ENCODE measurements around the gene BRI3.

BRI3 gene

DNA sequence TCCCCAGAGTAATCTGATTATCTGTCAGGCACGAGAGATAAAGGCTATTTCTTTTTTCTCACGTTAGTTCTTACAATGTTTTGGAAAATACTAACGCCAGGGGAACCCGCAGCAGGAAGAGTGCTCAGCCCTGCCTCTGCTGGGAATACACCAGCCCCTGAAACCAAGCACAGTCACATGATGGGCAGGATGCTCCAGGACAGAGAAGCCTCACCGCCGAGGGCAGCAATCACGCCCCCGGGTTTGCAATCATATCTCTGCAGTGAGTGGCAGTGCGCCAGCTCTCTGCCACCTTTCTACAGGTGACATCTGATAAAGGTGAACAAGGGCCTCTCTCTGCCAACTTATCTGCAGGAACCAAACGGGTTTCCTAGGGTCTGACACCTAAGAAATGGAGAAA is 39.8 kb downstream of the BRI3 start:
- no peak overlapping the region for H3K4me3 ChIP-seq (ENCODE audit: low read depth in 1 of 2, low read length in 2 of 2)
- no peak overlapping the region for H3K27ac ChIP-seq (ENCODE audit: low read depth, low read length)
- H3K27me3 ChIP-seq (ENCODE audit: control insufficient read depth in 1 of 2, insufficient read depth in 2 of 2, low read length in 2 of 2), result no peaks in the 10 kb centered on the region
- no peak overlapping the region for H3K9ac ChIP-seq (ENCODE audit: low read length)
- H3K9me3 ChIP-seq (ENCODE audit: low read length), result no peaks in the 10 kb centered on the region
- no peaks in the 10 kb centered on the region for H3K4me1 ChIP-seq (ENCODE audit: insufficient read depth, low read length)
- no peaks in the 10 kb centered on the region for H3K36me3 ChIP-seq (ENCODE audit: insufficient read depth, low read length)

DNA sequence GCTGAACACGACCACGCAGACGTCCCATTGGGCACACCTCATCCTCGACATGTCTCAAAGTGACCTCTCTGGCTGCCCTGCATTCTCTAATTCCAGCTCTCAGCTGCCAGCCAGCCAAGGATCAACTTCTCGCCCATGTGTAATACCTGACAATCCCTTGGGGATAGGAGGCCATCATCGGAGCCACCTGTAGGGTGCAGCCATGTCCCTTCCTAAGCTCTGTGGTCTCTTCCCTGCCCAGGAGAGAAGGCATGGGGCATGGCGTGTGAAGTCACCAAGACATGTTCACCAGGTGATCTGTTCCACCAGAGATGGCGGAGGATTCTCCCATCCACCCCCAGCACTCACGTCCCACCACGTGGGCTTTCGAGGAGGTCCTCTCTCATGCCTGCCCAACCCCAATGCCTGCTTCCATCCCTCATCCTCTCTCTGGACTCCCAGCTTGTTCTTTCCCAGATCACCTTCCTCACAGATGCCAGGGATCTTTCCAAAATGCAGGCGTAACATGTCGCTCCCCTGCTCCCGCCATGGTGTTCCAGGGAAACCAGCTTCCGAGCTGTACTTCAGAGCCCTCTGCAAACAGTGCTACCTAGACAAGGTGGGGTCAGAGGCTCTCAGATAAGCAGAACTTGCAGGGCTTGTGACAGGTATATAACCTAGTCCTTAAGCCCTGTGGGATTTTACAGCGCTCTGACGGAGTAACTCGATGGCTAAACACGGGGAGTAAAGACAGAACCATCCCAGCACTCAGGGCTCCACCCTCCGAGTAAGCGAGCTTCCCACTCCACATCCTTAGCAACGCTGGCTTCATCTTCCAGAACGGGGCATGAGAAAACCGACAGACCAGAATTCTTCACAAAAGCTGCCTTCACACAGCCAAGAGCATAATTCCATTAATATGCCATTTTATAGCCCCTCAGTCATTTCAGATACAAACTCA is 41.1 kb downstream of the BRI3 start:
- H3K27ac ChIP-seq (ENCODE audit: low read depth, low read length), result no peak overlapping the region

DNA sequence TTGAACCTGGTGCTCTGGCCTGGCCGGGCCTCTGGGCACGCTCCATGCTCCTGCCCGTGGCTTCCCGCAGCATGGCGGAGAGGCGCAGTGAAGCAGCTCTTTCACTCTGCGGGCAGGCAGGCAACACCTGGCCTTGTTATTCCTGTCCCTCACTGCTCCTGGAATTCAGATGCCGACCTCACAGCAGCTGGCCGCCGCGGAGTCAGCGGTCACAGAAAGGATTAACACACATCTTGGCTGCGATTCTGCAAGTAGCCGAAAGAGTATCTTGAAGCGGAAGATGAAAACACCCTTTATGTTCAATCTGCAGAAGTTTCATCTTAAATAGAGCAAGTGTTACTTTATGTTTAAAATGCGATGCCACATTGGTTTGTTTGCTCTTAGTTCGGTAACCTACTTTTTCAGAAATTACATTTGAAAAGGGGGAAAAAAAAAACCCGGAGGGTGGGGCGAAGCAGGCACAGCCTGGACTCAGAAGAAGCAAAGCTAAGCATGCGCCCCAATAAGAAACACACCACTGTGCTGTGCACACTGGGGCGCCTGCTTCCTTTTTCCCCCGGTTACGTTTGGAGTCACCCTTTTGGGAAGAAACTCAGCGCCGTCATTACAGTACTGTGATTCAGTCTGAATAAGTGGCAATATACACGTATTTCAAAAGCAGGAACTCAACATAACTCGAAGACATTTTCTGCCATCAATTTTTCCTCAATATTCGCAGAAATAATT is 42.3 kb downstream of the BRI3 start:
- Histone ChIP-seq H3K9me3 (ENCODE audit: low read length) (no peaks in the 10 kb centered on the region), H3K4me3 (ENCODE audit: low read depth in 1 of 2, low read length in 2 of 2) (no peak overlapping the region), H3K4me1 (ENCODE audit: insufficient read depth, low read length) (no peaks in the 10 kb centered on the region), H3K27ac (ENCODE audit: low read depth, low read length) (no peak overlapping the region), H3K9ac (ENCODE audit: low read length) (no peak overlapping the region), H3K36me3 (ENCODE audit: insufficient read depth, low read length) (no peaks in the 10 kb centered on the region), H3K27me3 (ENCODE audit: control insufficient read depth in 1 of 2, insufficient read depth in 2 of 2, low read length in 2 of 2) (no peaks in the 10 kb centered on the region)

More for the DNA sequence above, 41.1 kb downstream of the BRI3 start:
- H3K36me3 ChIP-seq (ENCODE audit: insufficient read depth, low read length), result no peaks in the 10 kb centered on the region
- no peak overlapping the region for H3K9ac ChIP-seq (ENCODE audit: low read length)
- no peaks in the 10 kb centered on the region for H3K27me3 ChIP-seq (ENCODE audit: control insufficient read depth in 1 of 2, insufficient read depth in 2 of 2, low read length in 2 of 2)
- H3K4me3 ChIP-seq (ENCODE audit: low read depth in 1 of 2, low read length in 2 of 2), result no peak overlapping the region
- H3K4me1 ChIP-seq (ENCODE audit: insufficient read depth, low read length), result no peaks in the 10 kb centered on the region
- H3K9me3 ChIP-seq (ENCODE audit: low read length), result no peaks in the 10 kb centered on the region

DNA sequence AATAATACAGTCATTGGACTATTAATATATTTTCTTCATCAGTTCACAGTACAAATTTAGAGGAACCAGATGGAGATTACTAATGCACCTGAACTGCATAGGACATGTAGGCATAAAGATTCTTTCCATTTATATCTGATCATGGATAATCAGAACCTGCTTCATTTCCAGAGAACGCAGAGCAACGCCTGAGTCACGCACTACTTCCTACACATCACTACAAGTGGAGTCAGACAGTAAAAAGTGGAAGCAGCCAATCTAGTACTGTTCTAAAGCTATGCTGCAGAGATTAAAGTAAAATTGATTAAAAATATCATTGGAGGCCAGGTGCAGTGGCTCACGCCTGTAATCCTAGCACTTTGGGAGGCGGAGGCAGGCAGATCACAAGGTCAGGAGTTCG is 43.3 kb downstream of the BRI3 start:
- H3K4me1 ChIP-seq (ENCODE audit: insufficient read depth, low read length), result no peaks in the 10 kb centered on the region
- H3K9me3 ChIP-seq (ENCODE audit: low read length), result no peaks in the 10 kb centered on the region
- H3K27me3 ChIP-seq (ENCODE audit: control insufficient read depth in 1 of 2, insufficient read depth in 2 of 2, low read length in 2 of 2), result no peaks in the 10 kb centered on the region
- H3K9ac ChIP-seq (ENCODE audit: low read length), result no peak overlapping the region
- H3K36me3 ChIP-seq (ENCODE audit: insufficient read depth, low read length), result no peaks in the 10 kb centered on the region
- no peak overlapping the region for H3K27ac ChIP-seq (ENCODE audit: low read depth, low read length)
- no peak overlapping the region for H3K4me3 ChIP-seq (ENCODE audit: low read depth in 1 of 2, low read length in 2 of 2)

DNA sequence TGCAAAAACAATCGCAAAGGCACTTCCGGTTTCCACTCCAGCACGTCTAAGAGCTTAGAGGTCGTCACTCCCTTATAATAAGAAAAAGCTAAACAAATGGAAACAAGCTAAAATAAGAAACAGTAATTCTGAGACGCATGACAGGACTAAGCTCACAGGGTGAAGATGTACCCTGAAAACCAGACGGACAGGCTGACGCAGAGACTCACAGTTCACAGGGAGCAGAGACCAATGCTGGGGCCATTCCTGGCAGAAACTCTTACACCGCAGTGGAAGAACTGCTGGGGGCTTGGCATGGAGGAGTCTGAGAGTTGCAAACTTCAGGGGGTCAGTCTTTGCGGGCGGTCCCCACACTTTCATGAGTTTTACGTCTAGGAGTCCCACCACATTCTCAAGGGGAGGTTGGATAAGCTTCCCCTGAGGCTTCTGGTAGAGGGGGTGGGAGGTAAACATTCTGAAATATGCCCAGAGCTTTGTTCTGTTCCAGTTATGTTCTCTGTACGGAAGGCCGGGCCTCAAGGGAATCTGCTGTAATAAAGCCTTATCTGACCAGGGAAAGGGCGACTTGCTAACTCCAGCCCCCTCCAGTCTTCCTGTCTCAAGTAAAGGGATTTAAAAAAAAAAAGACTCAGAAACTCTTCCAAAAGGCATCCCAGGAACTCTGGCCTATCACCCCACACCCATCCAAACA is 47.8 kb downstream of the BRI3 start:
- Histone ChIP-seq H3K4me3 (ENCODE audit: low read depth in 1 of 2, low read length in 2 of 2) (no peak overlapping the region), H3K27ac (ENCODE audit: low read depth, low read length) (no peak overlapping the region), H3K9me3 (ENCODE audit: low read length) (no peaks in the 10 kb centered on the region), H3K27me3 (ENCODE audit: control insufficient read depth in 1 of 2, insufficient read depth in 2 of 2, low read length in 2 of 2) (no peaks in the 10 kb centered on the region), H3K36me3 (ENCODE audit: insufficient read depth, low read length) (no peaks in the 10 kb centered on the region), H3K4me1 (ENCODE audit: insufficient read depth, low read length) (no peaks in the 10 kb centered on the region), H3K9ac (ENCODE audit: low read length) (no peak overlapping the region)

DNA sequence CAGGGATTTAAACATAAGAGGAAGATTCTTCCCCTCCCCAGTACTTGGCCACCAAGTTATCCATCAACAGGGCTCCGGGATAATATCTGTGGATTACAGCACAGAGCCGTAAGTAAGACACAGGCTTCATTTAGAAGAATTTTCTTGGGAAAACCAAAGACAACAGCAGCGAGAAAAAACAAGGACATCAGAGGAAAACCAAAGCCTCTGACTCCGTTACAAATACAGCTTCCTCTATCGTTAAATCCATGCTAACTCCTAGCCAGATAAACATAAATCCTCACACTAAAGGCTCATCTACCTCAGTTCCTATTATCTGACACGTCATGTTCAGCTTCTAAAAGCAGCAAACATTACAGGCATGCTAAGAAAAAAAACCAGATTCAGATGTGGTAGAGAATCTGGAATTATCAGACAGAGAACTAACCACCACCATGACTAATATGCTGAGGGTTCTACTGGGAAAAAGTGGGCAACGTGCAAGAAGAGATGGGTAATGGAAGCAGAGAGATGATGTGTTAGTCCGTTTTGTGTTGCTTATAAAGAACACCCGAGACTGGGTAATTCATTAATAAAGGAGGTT is 48.4 kb downstream of the BRI3 start:
- H3K4me1 ChIP-seq (ENCODE audit: insufficient read depth, low read length), result no peaks in the 10 kb centered on the region
- no peaks in the 10 kb centered on the region for H3K36me3 ChIP-seq (ENCODE audit: insufficient read depth, low read length)
- no peak overlapping the region for H3K27ac ChIP-seq (ENCODE audit: low read depth, low read length)
- no peaks in the 10 kb centered on the region for H3K27me3 ChIP-seq (ENCODE audit: control insufficient read depth in 1 of 2, insufficient read depth in 2 of 2, low read length in 2 of 2)
- no peaks in the 10 kb centered on the region for H3K9me3 ChIP-seq (ENCODE audit: low read length)
- no peak overlapping the region for H3K4me3 ChIP-seq (ENCODE audit: low read depth in 1 of 2, low read length in 2 of 2)
- H3K9ac ChIP-seq (ENCODE audit: low read length), result no peak overlapping the region

DNA sequence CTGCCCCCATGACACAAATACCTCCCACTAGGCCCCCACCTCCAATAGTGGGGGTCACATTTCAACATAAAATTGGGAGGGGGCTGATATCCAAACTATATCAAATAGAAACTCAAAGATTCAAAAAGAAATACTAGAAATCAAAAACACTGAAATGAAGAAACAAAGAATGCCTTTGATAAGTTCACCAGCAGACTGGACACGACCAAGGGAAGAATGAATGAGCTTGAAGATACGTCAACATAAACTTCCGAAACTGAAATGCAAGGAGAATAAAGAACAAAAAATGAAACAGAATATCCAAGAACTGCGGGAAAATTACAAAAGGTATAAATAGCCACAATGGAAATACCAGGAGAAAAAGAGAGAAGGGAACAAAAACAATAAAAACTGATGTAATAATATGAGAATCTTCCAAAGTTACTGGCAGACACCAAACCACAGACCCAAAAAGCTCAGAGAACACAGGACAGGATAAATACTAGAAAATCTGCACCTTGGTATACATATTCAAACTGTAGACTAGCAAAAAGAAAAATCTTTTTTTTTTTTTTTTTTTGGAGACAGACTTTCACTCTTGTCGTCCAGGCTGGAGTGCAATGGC is 49.5 kb downstream of the BRI3 start:
- no peak overlapping the region for H3K4me3 ChIP-seq (ENCODE audit: low read depth in 1 of 2, low read length in 2 of 2)
- no peak overlapping the region for H3K9ac ChIP-seq (ENCODE audit: low read length)
- H3K4me1 ChIP-seq (ENCODE audit: insufficient read depth, low read length), result no peaks in the 10 kb centered on the region
- no peaks in the 10 kb centered on the region for H3K9me3 ChIP-seq (ENCODE audit: low read length)
- H3K27me3 ChIP-seq (ENCODE audit: control insufficient read depth in 1 of 2, insufficient read depth in 2 of 2, low read length in 2 of 2), result no peaks in the 10 kb centered on the region
- H3K36me3 ChIP-seq (ENCODE audit: insufficient read depth, low read length), result no peaks in the 10 kb centered on the region
- H3K27ac ChIP-seq (ENCODE audit: low read depth, low read length), result no peak overlapping the region

DNA sequence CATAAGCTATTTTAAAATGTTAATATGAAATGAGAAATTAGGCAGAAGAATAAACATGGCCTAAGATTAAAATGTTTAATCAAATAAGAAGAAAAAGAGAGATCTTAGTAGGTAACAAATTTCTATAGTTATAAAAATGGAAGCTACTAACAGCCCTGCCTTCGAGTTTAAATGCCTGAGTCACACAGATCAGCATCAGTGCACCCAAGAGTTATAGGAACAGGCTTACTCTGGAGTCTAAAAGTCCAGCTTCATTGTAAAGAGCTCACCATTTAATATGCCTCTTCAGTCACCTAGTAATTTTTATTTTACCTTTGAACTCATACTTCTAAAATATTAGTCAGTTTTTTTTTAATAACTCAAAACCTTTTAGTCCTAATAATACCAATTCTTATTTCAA is 52.6 kb downstream of the BRI3 start:
- Histone ChIP-seq H3K4me3 (ENCODE audit: low read depth in 1 of 2, low read length in 2 of 2) (no peak overlapping the region), H3K9ac (ENCODE audit: low read length) (no peak overlapping the region), H3K27ac (ENCODE audit: low read depth, low read length) (no peak overlapping the region), H3K9me3 (ENCODE audit: low read length) (no peaks in the 10 kb centered on the region), H3K27me3 (ENCODE audit: control insufficient read depth in 1 of 2, insufficient read depth in 2 of 2, low read length in 2 of 2) (no peaks in the 10 kb centered on the region), H3K4me1 (ENCODE audit: insufficient read depth, low read length) (no peaks in the 10 kb centered on the region), H3K36me3 (ENCODE audit: insufficient read depth, low read length) (no peaks in the 10 kb centered on the region)

DNA sequence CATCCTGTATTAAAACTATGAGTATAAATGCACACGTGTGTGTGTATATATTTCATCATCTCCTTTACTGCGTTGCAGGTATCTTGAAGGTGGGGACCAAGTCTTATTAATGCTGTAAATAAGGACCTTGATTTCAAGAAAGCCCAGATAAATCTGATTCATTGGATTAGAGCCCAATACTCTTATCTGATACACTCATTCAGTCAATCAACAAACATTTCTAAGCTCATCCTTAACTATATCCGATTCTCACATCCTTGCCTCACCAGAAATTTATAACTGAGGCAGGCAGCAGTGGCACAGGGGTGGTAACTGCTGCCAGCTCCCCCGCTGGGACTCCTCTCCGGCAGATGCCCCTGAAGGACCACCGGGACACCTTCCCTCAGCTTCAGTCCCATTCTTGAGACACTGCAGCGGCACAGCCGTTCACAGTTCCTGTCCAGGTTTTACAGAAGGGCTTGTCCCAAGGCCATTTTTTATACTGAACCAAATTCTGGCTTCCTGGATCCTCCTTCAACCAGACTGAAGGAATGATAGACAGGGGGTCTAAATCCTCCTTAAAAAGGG is 54.0 kb downstream of the BRI3 start:
- H3K27ac ChIP-seq (ENCODE audit: low read depth, low read length), result no peak overlapping the region
- H3K9ac ChIP-seq (ENCODE audit: low read length), result no peak overlapping the region
- no peaks in the 10 kb centered on the region for H3K9me3 ChIP-seq (ENCODE audit: low read length)
- no peaks in the 10 kb centered on the region for H3K36me3 ChIP-seq (ENCODE audit: insufficient read depth, low read length)
- no peaks in the 10 kb centered on the region for H3K4me1 ChIP-seq (ENCODE audit: insufficient read depth, low read length)
- no peaks in the 10 kb centered on the region for H3K27me3 ChIP-seq (ENCODE audit: control insufficient read depth in 1 of 2, insufficient read depth in 2 of 2, low read length in 2 of 2)
- H3K4me3 ChIP-seq (ENCODE audit: low read depth in 1 of 2, low read length in 2 of 2), result no peak overlapping the region

DNA sequence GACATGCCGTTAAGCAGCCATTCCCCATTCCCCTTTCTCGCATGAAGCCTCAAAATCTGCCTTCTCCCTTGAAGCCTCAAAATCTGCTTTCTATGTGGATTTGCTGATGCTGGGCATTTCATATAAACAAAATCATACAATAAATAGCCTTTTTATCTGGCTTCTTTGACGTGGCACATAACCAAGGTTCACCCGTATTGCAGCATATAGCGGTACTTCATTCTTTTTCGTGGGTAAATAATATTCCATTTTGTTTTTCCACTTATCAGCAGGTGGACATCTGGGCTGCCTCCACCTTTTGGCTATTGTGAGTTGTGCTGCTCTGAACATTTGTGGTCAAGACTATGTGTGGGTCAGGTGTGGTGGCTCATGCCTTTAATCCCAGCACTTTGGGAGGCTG is 57.0 kb downstream of the BRI3 start:
- Histone ChIP-seq H3K9me3 (ENCODE audit: low read length) (no peaks in the 10 kb centered on the region), H3K9ac (ENCODE audit: low read length) (no peak overlapping the region), H3K27me3 (ENCODE audit: control insufficient read depth in 1 of 2, insufficient read depth in 2 of 2, low read length in 2 of 2) (no peaks in the 10 kb centered on the region), H3K4me3 (ENCODE audit: low read depth in 1 of 2, low read length in 2 of 2) (no peak overlapping the region), H3K4me1 (ENCODE audit: insufficient read depth, low read length) (no peaks in the 10 kb centered on the region), H3K36me3 (ENCODE audit: insufficient read depth, low read length) (no peaks in the 10 kb centered on the region), H3K27ac (ENCODE audit: low read depth, low read length) (no peak overlapping the region)

Data from muscle layer of colon (tissue), 2 donors.